Neuronal stem cell (in vitro differentiated cells): ENCODE measurements around the gene ZMYM2. TPM values are rescaled to one million over a fixed set of nuclear protein-coding genes. Genes with fewer than 3 reads are reported as not detected.

Source experiments
- DNase-seq: peaks from one replicate; pipeline ENCODE4 v3.0.0-alpha.2; 2013; ENCODE audit warnings: low spot score
- H2AFZ ChIP-seq: one replicate; pipeline ENCODE4 v1.6.1; 2013; ENCODE audit warnings: mild to moderate bottlenecking, low read length, inconsistent platforms
- H2AK5ac ChIP-seq: 2 replicates; pipeline ENCODE4 v1.6.1; 2013; ENCODE audit warnings: low read depth, mild to moderate bottlenecking, inconsistent platforms, low read length, moderate library complexity, mixed read lengths
- H2BK120ac ChIP-seq: 2 replicates; pipeline ENCODE4 v1.6.1; 2013; ENCODE audit warnings: low read depth, mild to moderate bottlenecking, inconsistent platforms, low read length, moderate library complexity, mixed read lengths
- H2BK12ac ChIP-seq: one replicate; pipeline ENCODE4 v1.6.1; 2013; ENCODE audit warnings: low read length, inconsistent platforms
- H2BK15ac ChIP-seq: 2 replicates; pipeline ENCODE4 v1.6.1; 2013; ENCODE audit warnings: mild to moderate bottlenecking, low read length, inconsistent platforms, mixed read lengths
- H2BK5ac ChIP-seq: one replicate; pipeline ENCODE4 v1.6.1; 2013; ENCODE audit warnings: inconsistent platforms, mild to moderate bottlenecking, low read length, moderate library complexity
- H3K14ac ChIP-seq: one replicate; pipeline ENCODE4 v1.6.1; 2013; ENCODE audit warnings: low read length, inconsistent platforms
- H3K18ac ChIP-seq: 2 replicates; pipeline ENCODE4 v1.6.1; 2013; ENCODE audit warnings: low read length, inconsistent platforms
- H3K23ac ChIP-seq: 2 replicates; pipeline ENCODE4 v1.6.1; 2013; ENCODE audit warnings: low read depth, mild to moderate bottlenecking, mixed read lengths, low read length, inconsistent platforms; ENCODE audit not compliant: poor library complexity
- H3K27ac ChIP-seq: replicated peaks from 3 replicates; pipeline ENCODE4 v1.5.1; 2013; ENCODE audit warnings: low read length, inconsistent platforms
- H3K27me3 ChIP-seq, 3 experiments: 2 replicates each; pipeline ENCODE4 v1.6.1; 2013; ENCODE audit warnings: low read length in 3 of 3, mild to moderate bottlenecking in 2 of 3, inconsistent platforms in 1 of 3, low read depth in 1 of 3, mixed read lengths in 1 of 3, moderate library complexity in 1 of 3; ENCODE audit not compliant: control insufficient read depth in 3 of 3, insufficient read depth in 3 of 3
- H3K36me3 ChIP-seq, 2 donors: replicated peaks in 1 of 2; 2 replicates each; pipeline ENCODE4 v1.6.1; 2013; ENCODE audit warnings: low read length in 2 of 2; ENCODE audit not compliant: control insufficient read depth in 2 of 2, insufficient read depth in 2 of 2
- H3K4ac ChIP-seq: 2 replicates; pipeline ENCODE4 v1.6.1; 2013; ENCODE audit warnings: inconsistent platforms, mild to moderate bottlenecking, low read length, moderate library complexity
- H3K4me1 ChIP-seq, 2 donors: 1 replicate in 1 of 2; 2 replicates in 1 of 2; pipeline ENCODE4 v1.6.1; 2013; ENCODE audit warnings: low read length in 2 of 2, low read depth in 1 of 2; ENCODE audit not compliant: control insufficient read depth in 2 of 2, insufficient read depth in 1 of 2
- H3K4me2 ChIP-seq: one replicate; pipeline ENCODE4 v1.6.1; 2013; ENCODE audit warnings: mild to moderate bottlenecking, low read length, inconsistent platforms; ENCODE audit not compliant: insufficient read depth, poor library complexity, severe bottlenecking
- H3K4me3 ChIP-seq, 2 donors: 2 replicates each; pipeline ENCODE4 v1.5.1; 2013; ENCODE audit warnings: low read length in 2 of 2, mild to moderate bottlenecking in 2 of 2, inconsistent platforms in 1 of 2, moderate library complexity in 1 of 2
- H3K79me1 ChIP-seq: one replicate; pipeline ENCODE4 v1.6.1; 2013; ENCODE audit warnings: low read depth, mild to moderate bottlenecking, inconsistent platforms, low read length, moderate library complexity
- H3K9ac ChIP-seq: one replicate; pipeline ENCODE4 v1.6.1; 2013; ENCODE audit warnings: mild to moderate bottlenecking, low read depth, low read length, inconsistent platforms; ENCODE audit not compliant: poor library complexity
- H3K9me3 ChIP-seq, 2 donors: replicated peaks in 1 of 2; 2 replicates each; pipeline versions ENCODE3 to v1.6.1; 2013; ENCODE audit warnings: low read length in 2 of 2, mild to moderate bottlenecking in 2 of 2, inconsistent platforms in 1 of 2, low read depth in 1 of 2, mixed read lengths in 1 of 2, moderate library complexity in 1 of 2; ENCODE audit not compliant: control insufficient read depth in 2 of 2, insufficient read depth in 1 of 2
- H4K8ac ChIP-seq: one replicate; pipeline ENCODE4 v1.6.1; 2013; ENCODE audit warnings: low read depth, mild to moderate bottlenecking, inconsistent platforms, low read length, moderate library complexity
- H4K91ac ChIP-seq: one replicate; pipeline ENCODE4 v1.6.1; 2013; ENCODE audit warnings: low read length, low read depth, mild to moderate bottlenecking, inconsistent platforms; ENCODE audit not compliant: poor library complexity
- WGBS, 2 donors: extraction: QIAGEN DNeasy Blood & Tissue Kit; methylation state at CpG; one replicate each; pipeline ENCODE4 v1.1.7; 2013; ENCODE audit warnings: missing lambda C conversion rate in 2 of 2, mixed read lengths in 1 of 2; ENCODE audit not compliant: insufficient read length in 2 of 2, insufficient replicate concordance in 1 of 2; ENCODE audit errors: extremely low coverage in 2 of 2; 5-methylcytosine and 5-hydroxymethylcytosine counted together
- polyA plus RNA-seq, 2 experiments: library from polyadenylated mRNA; stranded (reverse); fragments of 200-250 nt; gene quantifications; one replicate each; pipeline ENCODE4 v1.2.3, GENCODE V29; 2013

ZMYM2 gene
- polyA plus RNA-seq (2013, experiment 1 of 2) = 100 TPM
- polyA plus RNA-seq (2013, experiment 2 of 2) = 107 TPM

GRCh38 chr13:19958155-19959111, at the start of gene ZMYM2:
TSS of gene ZMYM2 (plus strand) at chr13:19958727. CDS start at chr13:19993073, 34,346 bp downstream.
- H3K14ac ChIP-seq = peak within 1 kb of the TSS; percentile 94
- peak within 1 kb of the TSS; percentile 98 for H3K9ac ChIP-seq
- H2AFZ ChIP-seq = peak within 1 kb of the TSS; percentile 97
- H3K18ac ChIP-seq = peak within 1 kb of the TSS; percentile 98
- peak within 1 kb of the TSS; percentile 73 for H2BK12ac ChIP-seq
- H2BK15ac ChIP-seq = peak within 1 kb of the TSS; percentile 75
- H4K91ac ChIP-seq = peak within 1 kb of the TSS; percentile 72
- H2AK5ac ChIP-seq = peak within 1 kb of the TSS; percentile 99
- peak; percentile 97 for DNase-seq
- no CpG with 5 or more reads among the region's 112 CpGs for WGBS, 2 donors
- peaks cover 3% of the 10 kb centered on the region for H3K79me1 ChIP-seq
- H3K4me2 ChIP-seq = peak within 1 kb of the TSS; percentile 97
- H3K4me3 ChIP-seq = peak within 1 kb of the TSS; percentile 81 to 94
- peaks cover 0 to 30% of the 10 kb centered on the region in 2 donors for H3K36me3 ChIP-seq
- H3K27me3 ChIP-seq = no peaks in the 10 kb centered on the region
- peak within 1 kb of the TSS; percentile 86 for H4K8ac ChIP-seq
- H3K9me3 ChIP-seq = no peaks in the 10 kb centered on the region
- peak within 1 kb of the TSS; percentile 98 for H3K4ac ChIP-seq
- peaks cover 0 to 7% of the 10 kb centered on the region in 2 donors for H3K4me1 ChIP-seq
- H2BK5ac ChIP-seq = peak within 1 kb of the TSS; percentile 98
- H2BK120ac ChIP-seq = peak within 1 kb of the TSS; percentile 91
- H3K27ac ChIP-seq = peak within 1 kb of the TSS; percentile 98
- peak within 1 kb of the TSS; percentile 91 for H3K23ac ChIP-seq

GRCh38 chr13:19910336-19911072, 48.0 kb upstream of the ZMYM2 start:
- Histone ChIP-seq H2BK120ac (no peak overlapping the region), H3K23ac (no peak overlapping the region), H4K8ac (no peak overlapping the region), H3K14ac (no peak overlapping the region), H2AFZ (no peak overlapping the region), H3K4ac (no peak overlapping the region), H3K36me3 (no peaks in the 10 kb centered on the region), H3K4me1 (no peaks in the 10 kb centered on the region), H2BK12ac (no peak overlapping the region), H2BK5ac (no peak overlapping the region), H3K4me3 (no peak overlapping the region), H2BK15ac (no peak overlapping the region), H3K79me1 (no peaks in the 10 kb centered on the region), H3K4me2 (no peak overlapping the region), H3K9ac (no peak overlapping the region), H4K91ac (no peak overlapping the region), H3K27ac (no peak overlapping the region), H3K18ac (no peak overlapping the region), H3K9me3 (no peaks in the 10 kb centered on the region), H3K27me3 (peaks cover 0 to 2% (median 0%) of the 10 kb centered on the region in 3 experiments), H2AK5ac (no peak overlapping the region)
- WGBS, 2 donors = no CpG with 5 or more reads among the region's 9 CpGs
- DNase-seq = no peak

GRCh38 chr13:19927117-19927748, 31.3 kb upstream of the ZMYM2 start:
- Histone ChIP-seq H3K23ac (no peak overlapping the region), H3K4me3 (no peak overlapping the region), H4K8ac (no peak overlapping the region), H2AK5ac (no peak overlapping the region), H3K9ac (no peak overlapping the region), H2BK15ac (no peak overlapping the region), H3K4ac (no peak overlapping the region), H2BK12ac (no peak overlapping the region), H3K18ac (no peak overlapping the region), H2BK120ac (no peak overlapping the region), H2BK5ac (no peak overlapping the region), H3K79me1 (no peaks in the 10 kb centered on the region), H3K27me3 (no peaks in the 10 kb centered on the region), H3K9me3 (no peaks in the 10 kb centered on the region), H3K4me1 (no peaks in the 10 kb centered on the region), H3K14ac (no peak overlapping the region), H3K36me3 (no peaks in the 10 kb centered on the region), H3K27ac (no peak overlapping the region), H4K91ac (no peak overlapping the region), H3K4me2 (no peak overlapping the region), H2AFZ (no peak overlapping the region)
- WGBS, 2 donors = no CpG with 5 or more reads among the region's 4 CpGs
- no peak for DNase-seq
